ENCODE measurements around the gene DNM3.

GRCh38 chr1:172068334-172068733, 227.0 kb downstream of the DNM3 start:
- no peak for TF ChIP-seq CTCF (IDR thresholded peaks at IDR 0.05; ENCODE audit: low read depth, low read length)
- TF ChIP-seq POLR2A (IDR thresholded peaks at IDR 0.05; ENCODE audit: extremely low read depth, insufficient read length): no peak
